NCI-H1436 (cell line): ENCODE measurements around the gene AFF2.

Experiments used
- DNase-seq: peaks from one replicate; lab custom pipeline; 2025; lab: John Stamatoyannopoulos, UW

Gene AFF2

DNA sequence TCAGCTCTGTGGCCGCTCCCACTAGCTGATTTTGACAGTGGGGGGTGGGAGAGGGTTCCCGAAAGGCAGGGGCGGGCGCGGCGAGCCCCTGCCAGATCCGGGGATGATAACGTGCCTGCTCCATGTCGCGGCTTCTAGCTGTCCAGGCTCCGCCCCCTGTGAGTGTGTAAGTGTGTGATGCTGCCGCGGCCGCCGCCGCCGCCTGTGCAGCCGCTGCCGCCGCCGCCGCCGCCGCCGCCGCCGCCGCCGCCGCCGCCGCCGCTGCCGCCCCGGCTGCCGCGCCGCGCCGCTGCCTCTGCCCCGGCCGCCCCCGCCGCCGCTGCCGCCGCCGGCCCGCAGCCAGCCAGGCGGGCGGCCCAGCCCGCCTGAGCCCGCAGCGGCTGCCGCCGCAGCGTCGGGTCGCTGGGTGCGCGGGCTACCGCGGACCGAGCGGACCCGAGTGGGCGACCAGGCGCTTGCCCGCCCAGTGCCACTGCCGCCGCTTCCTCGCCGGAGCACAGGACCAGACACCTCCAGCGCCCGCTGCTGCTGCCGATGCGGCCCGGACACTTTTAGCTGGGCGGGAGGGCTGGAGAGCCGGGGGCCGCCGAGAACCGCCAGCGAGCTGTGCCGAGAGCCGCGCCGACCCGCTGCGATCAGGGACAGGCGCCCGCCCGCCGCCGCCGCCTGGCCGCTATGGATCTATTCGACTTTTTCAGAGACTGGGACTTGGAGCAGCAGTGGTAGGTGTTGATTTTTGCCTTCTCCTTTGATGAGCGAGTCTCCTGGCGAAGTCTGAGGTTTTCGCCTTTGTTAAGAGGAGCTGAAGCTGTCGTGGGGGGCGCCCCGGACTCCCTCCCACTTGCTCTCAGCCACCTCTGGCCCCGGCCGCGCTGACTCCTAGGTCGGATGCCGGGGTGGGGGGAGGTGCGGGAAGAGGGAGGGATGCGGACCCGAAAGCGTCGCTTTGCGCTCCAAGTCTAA, at the start of gene AFF2:
TSS of gene AFF2 (plus strand) at position 195 of the 963 bp plus-strand sequence. CDS start at position 676, 481 bp downstream.
- peak; percentile 60 for DNase-seq

DNA sequence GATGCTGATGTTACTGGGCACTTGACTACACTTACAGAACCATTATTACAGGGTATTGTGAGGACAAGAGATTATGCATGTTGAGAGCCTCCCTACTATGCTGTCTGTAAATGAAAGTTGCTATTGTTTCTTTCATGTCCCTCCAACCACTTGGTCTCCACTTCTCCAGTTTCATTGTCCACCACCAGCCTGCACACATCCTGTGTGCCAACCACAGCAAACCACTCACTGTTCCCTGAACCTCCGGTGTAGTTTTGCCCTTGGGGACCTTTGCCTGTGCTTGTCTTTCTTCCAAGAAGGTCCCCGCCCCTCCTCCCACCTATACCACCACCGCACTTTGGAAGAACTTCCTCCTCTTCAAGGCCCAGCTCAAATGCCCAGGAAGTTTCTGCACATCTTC, 43.1 kb upstream of the AFF2 start:
- DNase-seq, result no peak

DNA sequence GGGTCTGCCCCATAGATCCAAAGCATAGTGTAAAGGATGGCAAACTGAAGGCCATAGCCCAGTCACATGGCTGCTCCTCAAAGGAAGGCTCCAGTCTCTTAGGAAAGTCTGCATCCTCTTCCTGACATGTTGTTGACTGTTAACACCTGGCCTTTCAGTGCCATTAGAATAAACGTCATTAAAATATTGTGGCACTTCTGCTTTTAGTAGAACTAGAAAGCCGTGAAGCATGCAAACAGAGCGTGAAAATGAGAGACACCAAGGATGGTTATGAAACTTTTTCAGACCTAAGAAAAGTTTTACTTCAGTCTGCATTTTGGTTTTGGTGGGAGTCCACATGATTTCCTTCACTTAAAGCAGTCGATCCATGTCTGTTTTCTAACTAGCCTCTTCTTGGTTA, 41.1 kb upstream of the AFF2 start:
- DNase-seq, result no peak

DNA sequence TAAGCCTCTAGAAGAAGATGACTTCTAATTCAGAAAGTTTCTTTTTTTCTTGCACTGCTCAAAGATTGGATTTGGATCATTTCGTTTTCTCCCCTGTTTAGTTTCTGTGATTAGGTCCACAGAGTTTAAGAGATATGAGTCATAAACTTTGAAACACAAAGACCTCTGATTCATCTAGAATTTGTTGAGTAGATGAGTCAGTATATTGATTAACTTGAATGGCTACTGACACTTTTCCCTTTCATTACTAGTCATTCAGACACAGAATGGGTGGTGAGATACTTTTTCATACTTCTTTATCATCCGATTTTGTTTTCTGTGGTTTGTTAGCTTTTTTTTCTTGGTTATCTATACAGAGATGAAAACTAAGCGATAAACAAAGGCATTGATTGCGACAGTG, 34.1 kb upstream of the AFF2 start:
- no peak for DNase-seq

DNA sequence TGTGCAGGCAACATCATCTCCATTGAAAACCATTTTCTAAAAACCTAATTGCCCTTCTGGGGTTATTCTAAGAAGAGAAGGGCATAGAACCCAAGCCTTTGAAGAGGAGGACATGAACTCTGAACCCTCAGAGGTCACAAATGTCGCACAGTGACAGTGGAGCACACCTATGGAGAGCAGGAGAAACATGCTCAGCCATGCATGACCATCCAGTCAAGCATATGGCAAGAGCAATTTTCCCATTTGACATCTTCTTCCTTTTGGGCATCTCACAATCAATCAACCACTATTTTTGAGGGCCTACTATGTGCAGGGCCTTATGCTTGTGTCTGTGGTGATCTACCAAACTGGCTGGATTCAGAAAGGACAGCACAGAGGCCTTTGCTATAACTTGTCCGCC, 30.1 kb upstream of the AFF2 start:
- DNase-seq, result no peak

DNA sequence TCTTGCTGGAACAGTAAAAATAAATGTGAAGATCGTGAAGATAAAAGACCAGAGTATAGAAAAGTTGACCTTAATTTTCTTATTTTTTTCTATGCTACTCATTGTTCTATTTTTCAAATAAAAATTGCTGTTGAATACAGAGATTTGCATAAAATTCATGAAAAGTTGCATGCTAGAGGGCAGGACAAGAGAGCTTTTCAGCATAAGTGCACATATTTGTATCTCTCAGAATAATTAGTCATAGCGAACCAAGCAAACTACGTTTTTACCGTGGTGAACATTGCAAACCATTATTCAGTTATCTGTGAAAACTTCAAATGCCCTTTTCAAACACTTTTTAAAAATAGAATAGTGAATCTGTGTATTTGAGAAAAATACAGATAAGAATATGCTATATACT, 26.4 kb upstream of the AFF2 start:
- no peak for DNase-seq

DNA sequence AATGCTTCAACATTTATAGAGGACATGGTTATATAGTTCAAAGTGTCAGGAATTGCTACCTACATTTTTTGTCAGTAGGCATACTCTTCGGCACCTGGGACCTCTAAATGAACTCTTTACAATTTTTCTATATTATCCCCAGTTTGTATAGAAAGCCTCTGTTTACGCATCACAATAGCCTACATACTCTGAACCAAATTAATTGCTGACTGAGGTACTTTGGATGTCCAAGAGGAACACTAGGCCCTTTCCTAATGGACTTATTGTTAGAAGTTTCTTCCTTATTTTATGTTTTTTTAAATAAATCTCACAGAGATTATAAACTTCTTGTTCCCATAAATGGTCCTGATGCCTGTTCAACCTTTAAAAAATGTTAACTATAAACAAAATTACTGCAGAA, 8.4 kb upstream of the AFF2 start:
- no peak for DNase-seq

DNA sequence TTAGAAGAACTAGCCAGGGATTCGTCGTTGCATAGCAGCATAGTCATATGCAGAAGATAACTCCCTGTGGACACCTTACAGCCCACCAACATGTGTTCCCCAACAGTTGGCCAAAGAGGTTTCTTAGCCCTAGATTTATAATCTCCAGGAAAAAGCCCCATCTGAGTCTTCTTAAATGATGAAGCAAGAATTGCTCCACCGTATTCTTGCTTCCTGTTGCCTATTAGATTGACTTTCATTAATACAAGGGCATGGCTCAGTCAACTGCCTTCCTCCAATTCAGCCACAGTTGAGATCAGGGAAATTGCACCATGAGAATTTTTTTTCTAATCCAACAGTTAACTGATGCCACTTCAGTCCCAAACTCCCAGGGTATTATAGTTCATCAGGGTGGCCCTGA, 5.2 kb upstream of the AFF2 start:
- DNase-seq, result no peak

DNA sequence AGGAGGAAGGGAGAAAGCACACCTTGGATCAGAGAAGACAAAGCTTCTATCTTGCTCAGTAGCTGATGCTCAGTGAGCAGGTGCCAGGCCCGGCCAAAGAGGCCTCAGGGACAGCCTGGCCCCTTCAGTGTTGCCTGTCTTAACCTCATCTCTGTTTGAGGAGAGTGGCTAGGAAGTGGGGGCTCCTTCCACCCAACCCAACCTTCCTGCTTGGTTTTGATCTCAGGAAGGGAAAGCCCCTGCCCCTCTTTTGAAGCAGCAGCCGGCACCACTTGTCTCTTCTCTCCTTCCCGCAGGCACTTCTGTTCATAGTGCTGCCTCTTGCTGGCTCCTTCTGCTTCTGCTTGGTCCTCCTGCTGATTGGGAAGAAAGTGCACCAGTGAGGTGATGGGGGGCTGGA, 2.4 kb upstream of the AFF2 start:
- DNase-seq, result no peak

DNA sequence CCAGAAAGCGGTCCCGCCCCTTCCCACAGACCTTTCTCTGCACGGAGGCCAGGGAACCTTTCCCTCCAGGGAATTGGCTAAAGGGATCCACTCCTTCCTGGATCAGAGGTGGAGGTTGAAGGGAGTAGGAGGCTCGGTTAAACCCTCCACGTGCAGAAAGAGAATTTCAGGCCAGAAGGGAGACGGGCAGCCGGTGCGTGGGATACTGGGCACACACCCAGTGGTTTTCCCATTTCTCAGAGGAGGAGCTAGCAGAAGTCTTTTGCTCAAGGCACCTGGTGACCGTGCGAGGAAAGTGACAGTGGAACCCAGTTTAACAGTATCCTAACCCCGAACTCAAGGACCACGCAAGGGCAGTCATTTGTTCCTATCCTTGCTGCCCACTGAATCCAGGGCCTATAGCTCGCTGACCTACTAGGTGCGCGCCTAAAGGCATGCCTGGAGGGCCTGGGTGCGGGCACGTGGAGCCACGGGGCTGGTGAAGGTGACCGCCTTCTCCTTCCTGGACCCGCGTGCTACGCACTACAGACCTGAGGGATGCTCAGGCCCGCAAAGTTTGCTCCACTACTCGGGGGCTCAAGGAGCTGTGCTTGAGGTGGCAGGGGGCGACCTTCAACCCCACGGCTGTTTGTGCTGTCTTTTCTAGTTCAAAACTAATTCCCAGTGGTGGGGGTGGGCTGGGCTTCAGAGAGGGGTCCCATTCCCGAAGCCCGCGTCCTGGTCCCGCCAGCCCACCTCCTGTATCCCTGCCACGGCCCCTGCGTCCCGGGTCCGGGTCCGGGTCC, 587 bp upstream of the AFF2 start:
- no peak for DNase-seq

DNA sequence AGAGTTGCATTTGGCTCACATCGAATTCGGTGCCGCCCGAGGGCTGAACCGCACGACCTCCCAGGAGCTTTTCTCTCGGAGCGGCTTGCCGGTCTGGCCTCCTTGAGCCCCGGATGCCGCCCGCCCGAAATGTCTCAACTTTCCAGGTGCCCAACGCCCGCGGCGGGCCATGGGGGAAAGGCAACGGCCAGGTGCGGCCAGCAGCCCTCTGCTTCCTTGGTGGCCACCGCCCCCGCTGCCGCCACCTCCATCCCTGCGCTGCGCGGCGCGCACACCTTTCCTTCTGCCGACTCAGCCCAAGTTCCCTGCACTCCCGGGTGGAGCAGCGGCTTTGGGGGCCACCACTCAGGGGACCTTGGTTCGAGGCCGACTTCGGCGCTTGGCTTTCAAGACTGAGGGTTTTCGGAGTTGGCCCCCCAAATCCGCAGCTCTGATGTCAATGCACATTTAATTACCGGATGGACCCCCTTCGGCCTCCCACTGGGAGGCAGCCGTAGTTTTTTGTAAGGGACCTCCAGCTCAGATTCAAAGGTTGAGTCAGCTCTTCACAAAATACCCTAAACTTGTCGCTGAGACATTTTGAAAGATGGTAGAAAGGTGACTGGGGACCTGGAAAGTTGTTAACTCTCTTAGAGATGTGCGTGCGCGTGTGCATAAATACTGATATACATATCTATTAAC, 1.1 kb downstream of the AFF2 start:
- DNase-seq, result no peak

DNA sequence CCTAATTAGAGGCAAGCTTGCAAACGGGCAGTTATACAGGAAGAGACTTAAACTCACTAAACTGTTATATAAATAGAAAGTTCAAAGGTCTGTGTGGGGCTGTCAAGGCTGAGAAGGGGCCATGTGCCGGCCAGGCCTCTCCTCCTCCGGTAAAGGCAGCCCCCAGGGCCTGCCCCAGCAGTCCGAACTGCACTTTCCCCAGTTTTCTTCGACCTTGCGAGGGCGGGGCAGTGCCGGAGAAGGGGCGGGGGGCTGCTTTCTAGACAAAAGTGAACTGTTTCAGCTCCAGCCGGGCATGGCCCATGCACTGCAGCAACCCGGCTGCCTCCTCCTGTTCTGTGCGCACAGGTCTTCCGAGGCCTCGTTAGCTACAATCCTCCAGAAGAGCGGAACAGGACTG, 4.1 kb downstream of the AFF2 start:
- DNase-seq, result no peak

DNA sequence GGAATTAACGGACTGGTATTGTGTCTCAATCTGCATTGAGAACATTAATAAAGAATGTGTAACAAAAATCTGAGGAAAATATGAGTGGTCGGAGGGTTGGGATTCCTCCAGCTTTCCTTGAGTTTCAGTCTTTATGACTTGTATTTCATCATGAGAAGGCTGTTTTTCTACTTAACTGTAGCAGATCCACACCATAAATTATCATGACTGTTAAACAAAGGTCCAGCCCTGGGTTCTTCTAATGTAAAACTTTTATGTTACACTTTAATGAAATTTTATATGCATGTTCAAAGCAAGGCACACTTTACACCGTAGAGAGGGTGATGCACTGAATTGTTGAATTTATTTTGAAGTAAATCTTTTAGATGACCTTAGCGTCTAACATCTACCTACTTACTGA, 7.0 kb downstream of the AFF2 start:
- no peak for DNase-seq

DNA sequence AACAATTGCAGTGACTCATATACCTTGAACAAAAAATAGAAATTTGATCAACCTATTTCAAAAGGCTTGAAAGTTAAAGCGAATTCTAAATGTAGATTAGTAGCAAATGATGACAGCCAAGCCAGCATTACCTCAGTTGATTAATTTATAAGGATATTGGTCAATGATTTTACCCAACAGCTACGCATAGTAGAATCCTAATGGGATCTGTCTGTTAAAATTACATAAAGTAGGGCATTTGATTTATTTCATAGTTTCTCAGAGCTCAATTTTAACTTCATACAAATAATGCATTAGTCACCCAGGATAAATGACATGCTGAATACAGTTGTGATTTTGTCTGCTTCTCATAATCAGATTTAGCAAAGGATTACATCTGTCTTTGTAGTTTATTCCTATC, 12.0 kb downstream of the AFF2 start:
- DNase-seq, result no peak

DNA sequence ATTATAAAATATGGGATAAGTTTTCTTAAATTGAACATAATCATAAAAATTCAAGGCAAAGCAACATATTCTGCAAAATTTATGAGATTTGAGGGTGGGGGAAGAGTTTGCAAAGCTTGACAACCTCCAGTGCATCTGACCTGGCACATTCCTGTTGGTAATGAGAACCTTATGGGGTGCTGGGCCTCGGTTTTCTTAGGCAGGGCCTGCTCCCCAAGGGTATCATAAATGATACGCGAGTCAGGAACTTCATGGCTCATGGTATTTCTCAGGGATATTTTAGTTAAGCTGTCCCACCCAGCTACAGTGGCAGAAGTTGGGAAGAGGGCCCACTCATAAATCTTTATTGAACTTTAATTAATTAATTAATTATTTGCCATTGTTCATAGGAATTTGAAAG, 13.2 kb downstream of the AFF2 start:
- no peak for DNase-seq

DNA sequence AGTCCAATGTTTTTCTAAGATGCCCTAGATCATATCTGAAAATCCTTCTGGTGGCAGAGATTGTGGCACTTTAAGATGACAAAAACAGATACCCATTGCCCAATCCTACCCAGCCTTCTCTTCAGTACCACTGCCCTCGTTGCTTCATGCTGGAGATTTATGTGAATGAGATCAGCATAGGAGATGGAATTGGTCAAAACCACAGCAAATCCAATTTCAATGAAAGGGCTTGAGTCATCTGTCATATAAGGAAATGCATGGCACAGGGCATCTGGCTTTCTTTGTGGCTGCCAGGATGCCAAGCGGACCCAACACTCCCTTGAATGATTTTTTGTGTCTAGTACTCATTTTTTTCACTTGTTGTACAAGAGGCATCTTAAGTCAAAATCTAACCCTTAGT, 16.8 kb downstream of the AFF2 start:
- DNase-seq, result no peak

DNA sequence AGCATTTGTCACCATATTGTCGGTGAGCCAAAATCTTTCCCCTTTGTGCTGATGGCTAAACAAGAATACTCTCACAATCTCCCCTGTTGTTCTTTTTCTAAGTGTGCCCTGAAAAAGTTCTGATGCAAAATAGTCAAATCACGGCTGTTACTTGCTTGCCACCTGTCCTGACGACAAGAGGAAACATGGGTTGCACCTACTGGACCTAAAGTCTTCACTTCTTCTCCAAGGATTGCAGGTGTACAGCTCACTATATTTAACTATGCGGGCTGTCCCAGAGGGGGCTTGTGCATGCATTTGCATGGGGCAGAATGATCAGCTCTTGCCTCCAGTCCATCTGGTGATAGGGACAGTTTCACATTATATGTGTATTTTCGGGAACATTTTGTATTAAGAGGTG, 21.6 kb downstream of the AFF2 start:
- DNase-seq, result no peak

DNA sequence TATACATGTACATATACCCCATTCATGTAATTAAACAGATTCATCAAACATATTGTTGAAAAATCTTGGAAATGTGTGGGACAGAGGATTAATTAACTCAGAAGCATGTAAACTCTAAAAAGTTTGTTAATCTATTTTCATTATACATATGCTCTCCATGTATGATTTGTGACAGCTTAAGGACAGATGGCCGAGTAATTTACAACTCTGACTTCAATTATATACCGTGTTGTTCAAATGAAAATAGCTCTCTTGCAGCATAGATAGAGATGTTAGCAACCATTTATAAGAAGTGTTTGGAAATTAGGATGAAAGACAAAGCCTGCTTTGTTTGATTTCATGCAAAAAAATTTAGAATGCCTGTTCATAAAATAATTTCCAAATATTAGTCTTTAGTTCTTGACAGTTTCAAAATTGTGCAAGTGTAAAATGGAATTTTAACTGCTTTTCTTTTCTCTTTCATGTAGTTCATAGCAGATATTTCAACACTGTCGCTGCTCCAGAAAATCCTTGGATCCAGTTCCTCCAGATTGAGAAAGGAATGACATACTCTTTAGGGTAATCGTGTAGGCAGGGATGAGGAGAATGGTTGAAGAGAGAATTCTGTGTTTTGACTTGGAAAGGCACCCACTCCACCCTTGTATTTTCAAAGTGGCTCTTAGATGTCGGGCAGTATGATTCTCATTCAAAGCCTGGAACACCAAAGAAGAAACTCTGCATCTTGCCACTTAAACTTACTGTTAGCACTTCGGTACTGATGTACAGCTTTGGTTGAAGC, 23.1 kb downstream of the AFF2 start:
- no peak for DNase-seq

DNA sequence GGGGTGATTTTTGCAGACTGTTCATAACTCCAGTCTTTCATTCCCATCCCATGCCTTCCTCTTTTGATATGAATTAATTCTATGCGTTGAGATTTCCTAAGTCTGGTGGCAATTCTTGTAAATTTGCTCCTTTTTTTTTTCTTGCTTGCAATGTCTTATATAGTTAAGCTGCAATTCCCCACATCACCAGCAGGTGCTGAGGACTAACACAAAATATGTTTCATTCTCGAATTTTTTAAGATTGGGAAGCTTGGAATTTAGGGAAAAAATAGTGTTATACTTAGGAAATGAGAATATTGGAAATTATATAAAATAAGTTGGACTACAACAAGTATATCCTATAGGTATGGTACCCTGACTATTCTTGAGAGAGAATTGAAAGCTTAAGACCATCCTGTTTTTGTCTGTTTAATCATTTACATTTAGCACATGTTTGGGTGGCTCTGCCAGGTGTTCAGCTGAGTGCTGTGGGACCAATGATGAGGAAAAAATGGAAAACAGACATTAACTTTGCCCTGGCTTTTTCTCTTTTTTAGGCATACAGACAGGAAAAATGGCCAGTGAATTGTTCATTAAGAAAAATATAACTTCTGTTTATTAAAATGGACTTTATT, 30.2 kb downstream of the AFF2 start:
- peak; percentile 5 for DNase-seq

DNA sequence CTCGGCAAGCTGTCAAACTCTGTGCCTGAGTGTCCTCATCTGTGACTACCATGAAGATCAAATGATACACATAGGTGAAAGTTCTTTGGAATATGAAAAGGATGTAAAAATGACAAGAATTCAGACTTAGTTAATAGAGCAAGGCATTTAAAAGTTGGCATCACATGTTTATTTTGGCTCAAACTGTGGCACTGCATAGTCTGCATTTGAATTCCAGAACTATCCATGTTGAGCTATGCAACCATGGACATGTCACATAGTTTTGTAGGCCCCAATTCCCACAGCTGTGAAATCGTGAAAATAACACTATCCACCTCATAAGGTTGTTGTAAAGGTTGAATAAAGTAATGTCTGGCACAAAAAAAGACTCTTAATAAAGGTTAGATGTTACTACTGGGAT, 33.9 kb downstream of the AFF2 start:
- DNase-seq, result no peak

DNA sequence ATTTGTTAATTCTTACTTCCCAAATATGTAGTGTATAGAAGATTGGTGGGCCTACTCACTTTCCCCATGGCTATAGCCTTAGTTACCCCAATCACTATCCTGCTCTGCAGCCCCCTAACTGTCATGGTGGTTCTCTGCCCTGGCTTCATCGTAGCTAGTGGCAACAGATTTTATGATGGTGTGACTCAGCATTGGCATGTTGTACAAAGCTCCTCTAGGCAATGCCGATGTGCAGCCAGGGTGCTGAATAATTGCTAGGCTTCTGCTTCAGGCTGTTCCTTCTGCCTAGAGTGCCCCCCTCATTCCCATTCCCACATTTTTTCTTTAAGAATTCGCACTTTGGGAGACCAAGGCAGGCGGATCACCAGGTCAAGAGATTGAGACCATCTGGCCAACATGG, 35.2 kb downstream of the AFF2 start:
- no peak for DNase-seq
